Measurements from ENCODE around the gene PLEKHM3.

DNA sequence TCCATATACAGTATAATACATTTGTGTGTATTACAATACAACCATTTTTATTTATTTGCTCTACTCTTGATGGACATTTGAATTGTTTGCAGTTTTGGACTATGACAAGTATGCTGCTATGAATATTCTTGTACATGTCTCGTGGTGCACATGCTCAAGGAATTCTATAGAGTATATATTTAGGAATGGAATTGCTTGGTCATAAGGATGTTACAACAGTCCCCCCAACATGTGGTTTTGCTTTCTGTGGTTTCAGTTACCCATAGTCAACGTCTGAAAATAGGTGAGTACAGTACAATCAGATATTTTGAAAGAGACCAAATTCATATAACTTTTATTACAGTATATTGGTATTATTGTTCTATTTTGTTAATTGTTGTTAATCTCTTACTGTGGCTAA lies 24.1 kb upstream of the PLEKHM3 start:
- TF ChIP-seq, protein P1, sequence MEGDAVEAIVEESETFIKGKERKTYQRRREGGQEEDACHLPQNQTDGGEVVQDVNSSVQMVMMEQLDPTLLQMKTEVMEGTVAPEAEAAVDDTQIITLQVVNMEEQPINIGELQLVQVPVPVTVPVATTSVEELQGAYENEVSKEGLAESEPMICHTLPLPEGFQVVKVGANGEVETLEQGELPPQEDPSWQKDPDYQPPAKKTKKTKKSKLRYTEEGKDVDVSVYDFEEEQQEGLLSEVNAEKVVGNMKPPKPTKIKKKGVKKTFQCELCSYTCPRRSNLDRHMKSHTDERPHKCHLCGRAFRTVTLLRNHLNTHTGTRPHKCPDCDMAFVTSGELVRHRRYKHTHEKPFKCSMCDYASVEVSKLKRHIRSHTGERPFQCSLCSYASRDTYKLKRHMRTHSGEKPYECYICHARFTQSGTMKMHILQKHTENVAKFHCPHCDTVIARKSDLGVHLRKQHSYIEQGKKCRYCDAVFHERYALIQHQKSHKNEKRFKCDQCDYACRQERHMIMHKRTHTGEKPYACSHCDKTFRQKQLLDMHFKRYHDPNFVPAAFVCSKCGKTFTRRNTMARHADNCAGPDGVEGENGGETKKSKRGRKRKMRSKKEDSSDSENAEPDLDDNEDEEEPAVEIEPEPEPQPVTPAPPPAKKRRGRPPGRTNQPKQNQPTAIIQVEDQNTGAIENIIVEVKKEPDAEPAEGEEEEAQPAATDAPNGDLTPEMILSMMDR (IDR thresholded peaks at IDR 0.05): no peak
- TF ChIP-seq POLR2A (IDR thresholded peaks at IDR 0.05) (no peak), EP300 (IDR thresholded peaks at IDR 0.05) (no peak)
